22Rv1 (cell line): ENCODE data around the gene SND1.

ENCODE experiments used
- H3K27ac ChIP-seq: fragments of 450-650 bp; 2 replicates; pipeline ENCODE4 v1.5.1; 2017
- CTCF ChIP-seq: fragments of 450-650 bp; IDR thresholded peaks from 2 replicates; pipeline ENCODE4 v1.5.1; 2017; ENCODE audit warnings: mild to moderate bottlenecking
- ZFX ChIP-seq: fragments of 450-650 bp; IDR thresholded peaks from 2 replicates; pipeline ENCODE4 v1.6.1; 2017; ENCODE audit warnings: antibody characterized with exemption, borderline replicate concordance

SND1 gene

GRCh38 chr7:128129224-128129864 is 477.4 kb downstream of the SND1 start:
- TF ChIP-seq ZFX (no peak), CTCF (no peak)
- no peak overlapping the region for H3K27ac ChIP-seq

GRCh38 chr7:128131115-128131514 is 479.1 kb downstream of the SND1 start:
- no peak for TF ChIP-seq CTCF
- TF ChIP-seq ZFX: no peak
- H3K27ac ChIP-seq: no peak overlapping the region

- no peak overlapping the region for H3K27ac ChIP-seq
- no peak for TF ChIP-seq CTCF
- no peak for TF ChIP-seq ZFX
Observed at GRCh38 chr7:128131731-128132130, 479.7 kb downstream of the SND1 start.

- H3K27ac ChIP-seq: no peak overlapping the region
Observed at GRCh38 chr7:128132426-128133069, 480.6 kb downstream of the SND1 start.

GRCh38 chr7:128135159-128135514 is 483.1 kb downstream of the SND1 start:
- H3K27ac ChIP-seq: no peak overlapping the region
- no peak for TF ChIP-seq CTCF
- TF ChIP-seq ZFX: no peak

More at GRCh38 chr7:128132426-128133069, 480.6 kb downstream of the SND1 start:
- no peak for TF ChIP-seq ZFX
- no peak for TF ChIP-seq CTCF

GRCh38 chr7:128135515-128136214 is 483.7 kb downstream of the SND1 start:
- H3K27ac ChIP-seq: no peak overlapping the region
- no peak for TF ChIP-seq ZFX
- TF ChIP-seq CTCF: peak; percentile 100

- H3K27ac ChIP-seq: no peak overlapping the region
- TF ChIP-seq CTCF (no peak), ZFX (no peak)
Observed at GRCh38 chr7:128136215-128136597, 484.2 kb downstream of the SND1 start.
